ENCODE data around the gene NTF4.

GRCh38 chr19:49073514-49074378, 9.1 kb upstream of the NTF4 start:
- TF ChIP-seq CTCF (IDR thresholded peaks at IDR 0.05) (peak in 2 of 12 donors; percentile 9 to 14), POLR2A (IDR thresholded peaks at IDR 0.05) (no peak)
